Adipocyte (in vitro differentiated cells): Measurements from ENCODE around the gene GLOD4.
A peak's percentile ranks its signal among the peaks of the same experiment; 100 is the strongest.

ENCODE experiments used
- DNase-seq: peaks from one replicate; pipeline ENCODE4 v3.0.0-alpha.2; 2015; ENCODE audit warnings: low read depth
- H3K27me3 ChIP-seq: replicated peaks from 2 replicates; pipeline ENCODE4 v1.7.0; 2013; ENCODE audit warnings: mild to moderate bottlenecking, low read length, moderate library complexity; ENCODE audit not compliant: control insufficient read depth, insufficient read depth
- H3K36me3 ChIP-seq: 2 replicates; pipeline ENCODE4 v1.7.0; 2013; ENCODE audit warnings: low read length, mild to moderate bottlenecking, moderate library complexity; ENCODE audit not compliant: control insufficient read depth, insufficient read depth, severe bottlenecking
- H3K4me1 ChIP-seq: 2 replicates; pipeline ENCODE4 v1.7.0; 2013; ENCODE audit warnings: mild to moderate bottlenecking, low read length, moderate library complexity; ENCODE audit not compliant: control insufficient read depth, insufficient read depth
- H3K4me3 ChIP-seq: 2 replicates; pipeline ENCODE4 v1.7.0; 2013; ENCODE audit warnings: mild to moderate bottlenecking, low read length, moderate library complexity
- H3K9ac ChIP-seq: 2 replicates; pipeline ENCODE4 v1.7.0; 2013; ENCODE audit warnings: mild to moderate bottlenecking, low read length, moderate library complexity
- H3K9me3 ChIP-seq: 2 replicates; pipeline ENCODE4 v1.7.0; 2013; ENCODE audit warnings: mild to moderate bottlenecking, low read length, moderate library complexity; ENCODE audit not compliant: control insufficient read depth

Gene GLOD4

GRCh38 chr17:732902-733720 is 49.0 kb downstream of the GLOD4 start:
- DNase-seq = peak; percentile 71
- Histone ChIP-seq H3K27me3 (no peaks in the 10 kb centered on the region), H3K9me3 (no peaks in the 10 kb centered on the region), H3K4me1 (peaks cover 7% of the 10 kb centered on the region), H3K36me3 (peaks cover 7% of the 10 kb centered on the region), H3K9ac (peak overlapping the region; percentile 75), H3K4me3 (peak overlapping the region; percentile 77)

GRCh38 chr17:732067-732901 is 49.8 kb downstream of the GLOD4 start, which contains the start of gene TLCD3A:
Gene TLCD3A (plus strand): TSS chr17:732596. CDS start chr17:732648, 52 bp downstream.
- Histone ChIP-seq H3K4me1 (peaks cover 7% of the 10 kb centered on the region), H3K36me3 (peaks cover 3% of the 10 kb centered on the region), H3K27me3 (no peaks in the 10 kb centered on the region), H3K9me3 (no peaks in the 10 kb centered on the region), H3K4me3 (peak within 1 kb of the TSS; percentile 86), H3K9ac (peak within 1 kb of the TSS; percentile 86)
- peak; percentile 91 for DNase-seq

- H3K4me1 ChIP-seq = peaks cover 7% of the 10 kb centered on the region
- H3K9me3 ChIP-seq = no peaks in the 10 kb centered on the region
- no peak for DNase-seq
- H3K27me3 ChIP-seq = no peaks in the 10 kb centered on the region
- H3K4me3 ChIP-seq = peak overlapping the region; percentile 86
- H3K36me3 ChIP-seq = peaks cover 3% of the 10 kb centered on the region
- peak overlapping the region; percentile 86 for H3K9ac ChIP-seq
These were observed 50.4 kb downstream of the GLOD4 start for GRCh38 chr17:731644-732066.

- H3K4me3 ChIP-seq = no peak overlapping the region
- no peak overlapping the region for H3K9ac ChIP-seq
- H3K36me3 ChIP-seq = no peaks in the 10 kb centered on the region
- H3K27me3 ChIP-seq = no peaks in the 10 kb centered on the region
- DNase-seq = no peak
- no peaks in the 10 kb centered on the region for H3K9me3 ChIP-seq
- H3K4me1 ChIP-seq = peaks cover 7% of the 10 kb centered on the region
These were observed 53.2 kb downstream of the GLOD4 start for GRCh38 chr17:728911-729310.

- Histone ChIP-seq H3K4me3 (no peak overlapping the region), H3K36me3 (no peaks in the 10 kb centered on the region), H3K9ac (no peak overlapping the region), H3K27me3 (no peaks in the 10 kb centered on the region), H3K9me3 (no peaks in the 10 kb centered on the region), H3K4me1 (no peaks in the 10 kb centered on the region)
- DNase-seq = no peak
These were observed 55.7 kb downstream of the GLOD4 start for GRCh38 chr17:726271-726919.

GRCh38 chr17:725746-726145 is 56.3 kb downstream of the GLOD4 start:
- no peak for DNase-seq
- H3K36me3 ChIP-seq = no peaks in the 10 kb centered on the region
- H3K9ac ChIP-seq = no peak overlapping the region
- no peaks in the 10 kb centered on the region for H3K9me3 ChIP-seq
- no peak overlapping the region for H3K4me3 ChIP-seq
- no peaks in the 10 kb centered on the region for H3K27me3 ChIP-seq
- H3K4me1 ChIP-seq = no peaks in the 10 kb centered on the region

GRCh38 chr17:725084-725483 is 57.0 kb downstream of the GLOD4 start:
- Histone ChIP-seq H3K36me3 (no peaks in the 10 kb centered on the region), H3K4me1 (no peaks in the 10 kb centered on the region), H3K27me3 (no peaks in the 10 kb centered on the region), H3K9ac (no peak overlapping the region), H3K4me3 (no peak overlapping the region), H3K9me3 (no peaks in the 10 kb centered on the region)
- no peak for DNase-seq

- Histone ChIP-seq H3K9ac (no peak overlapping the region), H3K27me3 (no peaks in the 10 kb centered on the region), H3K36me3 (no peaks in the 10 kb centered on the region), H3K4me1 (peaks cover 1% of the 10 kb centered on the region), H3K9me3 (no peaks in the 10 kb centered on the region), H3K4me3 (no peak overlapping the region)
- no peak for DNase-seq
These were observed 60.5 kb downstream of the GLOD4 start for GRCh38 chr17:721540-721937.

- no peaks in the 10 kb centered on the region for H3K27me3 ChIP-seq
- peaks cover 3% of the 10 kb centered on the region for H3K4me1 ChIP-seq
- no peak overlapping the region for H3K9ac ChIP-seq
- DNase-seq = no peak
- H3K9me3 ChIP-seq = no peaks in the 10 kb centered on the region
- H3K4me3 ChIP-seq = no peak overlapping the region
- H3K36me3 ChIP-seq = no peaks in the 10 kb centered on the region
These were observed 61.2 kb downstream of the GLOD4 start for GRCh38 chr17:720706-721539.

- Histone ChIP-seq H3K36me3 (no peaks in the 10 kb centered on the region), H3K27me3 (no peaks in the 10 kb centered on the region), H3K4me1 (peaks cover 13% of the 10 kb centered on the region), H3K9me3 (no peaks in the 10 kb centered on the region), H3K4me3 (no peak overlapping the region), H3K9ac (no peak overlapping the region)
- no peak for DNase-seq
These were observed 64.0 kb downstream of the GLOD4 start for GRCh38 chr17:718075-718474.
